HFFc6 (cell line): Measurements from ENCODE around the gene TUBB2A. TPM values are rescaled to one million over a fixed set of nuclear protein-coding genes. Genes with fewer than 3 reads are reported as not detected.

Experiments used
- DNase-seq: peaks from one replicate; pipeline ENCODE4 v3.0.0-alpha.2; 2018
- H3K27ac Mint-ChIP-seq: 2 replicates; pipeline ENCODE4 v1.8.0; 2020; ENCODE audit warnings: mild to moderate bottlenecking, mixed read lengths
- H3K27me3 Mint-ChIP-seq: 2 replicates; pipeline ENCODE4 v1.8.0; 2021; ENCODE audit warnings: mild to moderate bottlenecking, moderate library complexity, mixed read lengths; ENCODE audit not compliant: insufficient read depth
- H3K36me3 Mint-ChIP-seq: 2 replicates; pipeline ENCODE4 v1.8.0; 2021; ENCODE audit warnings: low read depth, mixed read lengths
- H3K4me1 Mint-ChIP-seq: 2 replicates; pipeline ENCODE4 v1.8.0; 2020; ENCODE audit warnings: low read depth, mixed read lengths
- H3K4me3 Mint-ChIP-seq: 2 replicates; pipeline ENCODE4 v1.8.0; 2020; ENCODE audit warnings: mild to moderate bottlenecking, moderate library complexity, mixed read lengths
- H3K9me3 Mint-ChIP-seq: 2 replicates; pipeline ENCODE4 v1.8.0; 2020; ENCODE audit warnings: mild to moderate bottlenecking, mixed read lengths
- total RNA-seq, 6 experiments: library from RNA; stranded (reverse); fragmentation: NEBNext Ultra II Directional; extraction: Animal tissue kit (Norgen Biotek cat#: 25700); gene quantifications; 2 replicates in 1 of 6; 3 replicates in 5 of 6; pipeline ENCODE4 v1.2.3, GENCODE V29; 2021
- TF ChIP-seq, protein P1 (sequence below): fragments of 200-600 bp; sonication (generic); IDR thresholded peaks from 2 replicates; pipeline ENCODE4 v1.5.0; 2021; ENCODE audit warnings: antibody characterized with exemption, mild to moderate bottlenecking

TUBB2A gene
- total RNA-seq, 6 experiments from 2014 or later = 114 to 152 (median 120) TPM

DNA sequence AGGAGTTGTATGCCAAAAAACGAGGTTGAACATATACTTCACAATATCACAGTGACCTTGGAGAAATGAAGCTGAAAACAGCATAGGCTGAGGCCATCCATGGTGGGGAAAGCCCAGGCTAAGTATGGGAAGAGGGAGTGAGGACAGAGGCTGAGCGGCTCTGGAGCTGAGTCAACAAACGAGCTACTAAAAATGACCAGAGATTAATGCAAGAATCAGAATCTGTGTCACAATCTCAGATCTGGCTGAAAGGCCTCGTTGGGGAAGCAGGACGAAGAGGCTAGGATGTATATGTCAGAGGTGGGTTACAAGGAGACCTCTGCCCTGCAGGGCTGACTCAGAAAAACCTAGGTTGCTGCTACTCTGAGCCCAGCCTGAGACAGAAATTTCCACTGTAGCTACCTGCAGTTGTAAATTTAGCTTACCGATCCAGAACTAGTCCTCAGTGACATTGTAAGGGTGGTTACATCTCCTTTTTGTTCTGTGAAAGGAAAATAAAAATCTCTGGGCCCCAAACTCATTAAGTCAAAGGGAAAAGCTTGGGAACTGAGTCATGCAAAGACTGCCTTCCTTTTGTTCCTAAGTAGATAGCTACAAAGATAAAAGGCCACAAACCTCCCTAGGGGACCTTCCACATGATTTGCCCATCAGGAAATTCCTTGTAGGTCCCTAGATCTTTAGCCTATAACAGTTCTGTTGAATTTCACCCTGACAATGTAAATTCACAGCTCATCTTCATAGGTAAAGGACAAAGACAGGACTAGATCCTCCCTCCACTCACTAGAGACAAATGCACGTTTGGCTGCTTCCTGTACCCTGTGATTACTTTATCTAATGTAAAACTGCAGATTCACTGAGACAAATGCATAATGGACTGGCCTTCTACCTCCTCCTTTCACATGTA is 8.5 kb upstream of the TUBB2A start:
- H3K4me1 Mint-ChIP-seq = peaks cover 54% of the 10 kb centered on the region
- peak; percentile 58 for DNase-seq
- H3K36me3 Mint-ChIP-seq = no peaks in the 10 kb centered on the region; the same call in 1 of the 2 replicates
- H3K9me3 Mint-ChIP-seq = no peaks in the 10 kb centered on the region
- peak overlapping the region; percentile 67 for H3K4me3 Mint-ChIP-seq
- H3K27me3 Mint-ChIP-seq = peaks cover 3% of the 10 kb centered on the region; the same call in 1 of the 2 replicates
- TF ChIP-seq, protein P1, sequence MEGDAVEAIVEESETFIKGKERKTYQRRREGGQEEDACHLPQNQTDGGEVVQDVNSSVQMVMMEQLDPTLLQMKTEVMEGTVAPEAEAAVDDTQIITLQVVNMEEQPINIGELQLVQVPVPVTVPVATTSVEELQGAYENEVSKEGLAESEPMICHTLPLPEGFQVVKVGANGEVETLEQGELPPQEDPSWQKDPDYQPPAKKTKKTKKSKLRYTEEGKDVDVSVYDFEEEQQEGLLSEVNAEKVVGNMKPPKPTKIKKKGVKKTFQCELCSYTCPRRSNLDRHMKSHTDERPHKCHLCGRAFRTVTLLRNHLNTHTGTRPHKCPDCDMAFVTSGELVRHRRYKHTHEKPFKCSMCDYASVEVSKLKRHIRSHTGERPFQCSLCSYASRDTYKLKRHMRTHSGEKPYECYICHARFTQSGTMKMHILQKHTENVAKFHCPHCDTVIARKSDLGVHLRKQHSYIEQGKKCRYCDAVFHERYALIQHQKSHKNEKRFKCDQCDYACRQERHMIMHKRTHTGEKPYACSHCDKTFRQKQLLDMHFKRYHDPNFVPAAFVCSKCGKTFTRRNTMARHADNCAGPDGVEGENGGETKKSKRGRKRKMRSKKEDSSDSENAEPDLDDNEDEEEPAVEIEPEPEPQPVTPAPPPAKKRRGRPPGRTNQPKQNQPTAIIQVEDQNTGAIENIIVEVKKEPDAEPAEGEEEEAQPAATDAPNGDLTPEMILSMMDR = no peak
- peak overlapping the region; percentile 92 for H3K27ac Mint-ChIP-seq

DNA sequence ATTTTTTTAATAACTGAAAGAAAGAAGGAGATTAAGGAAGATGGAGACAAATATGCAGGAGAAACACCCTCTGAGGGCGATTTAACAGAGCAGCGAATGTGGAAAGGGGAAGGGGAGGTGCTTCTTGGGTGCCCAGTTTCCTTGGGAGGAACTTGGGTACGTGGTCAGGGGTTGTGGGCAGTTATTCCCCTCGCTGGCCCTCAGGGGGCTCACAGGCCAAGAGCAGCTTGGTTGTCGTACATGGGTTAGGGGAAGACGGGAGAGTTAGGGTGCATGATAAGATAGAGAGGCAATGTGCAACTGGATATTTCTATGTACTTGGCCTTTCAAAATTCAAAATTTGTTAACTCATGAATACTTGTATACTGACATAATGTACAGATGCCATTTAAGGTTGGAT is 7.0 kb upstream of the TUBB2A start:
- no peaks in the 10 kb centered on the region; the same call in 1 of the 2 replicates for H3K36me3 Mint-ChIP-seq
- no peaks in the 10 kb centered on the region for H3K9me3 Mint-ChIP-seq
- peaks cover 54% of the 10 kb centered on the region for H3K4me1 Mint-ChIP-seq

DNA sequence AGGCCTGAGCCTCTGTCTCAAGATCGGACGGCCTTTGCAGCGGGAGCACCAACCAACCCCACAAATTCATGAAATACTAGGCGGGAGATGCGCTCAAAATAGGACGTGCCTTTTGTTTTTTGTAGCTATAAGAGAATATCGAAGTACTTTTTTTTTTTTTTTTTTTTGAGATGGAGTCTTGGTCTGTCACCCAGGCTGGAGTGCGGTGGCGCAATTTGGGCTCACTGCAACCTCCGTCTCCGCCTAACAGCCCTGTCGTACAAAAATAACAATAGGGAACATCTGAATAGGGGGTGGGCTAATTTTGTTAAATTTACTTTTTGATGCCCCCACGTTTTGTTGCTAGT is 5.9 kb upstream of the TUBB2A start:
- Mint-ChIP-seq H3K27me3 (peaks cover 3% of the 10 kb centered on the region; the same call in 1 of the 2 replicates), H3K4me1 (peaks cover 58% of the 10 kb centered on the region), H3K9me3 (no peaks in the 10 kb centered on the region), H3K4me3 (peak overlapping the region; percentile 85), H3K27ac (peak overlapping the region; percentile 70), H3K36me3 (no peaks in the 10 kb centered on the region; the same call in 1 of the 2 replicates)
- TF ChIP-seq, protein P1 = no peak
- no peak for DNase-seq

More for the DNA sequence above, 7.0 kb upstream of the TUBB2A start:
- TF ChIP-seq, protein P1 = no peak
- Mint-ChIP-seq H3K27ac (no peak overlapping the region; the same call in 1 of the 2 replicates), H3K27me3 (peaks cover 3% of the 10 kb centered on the region; the same call in 1 of the 2 replicates), H3K4me3 (no peak overlapping the region)
- no peak for DNase-seq

DNA sequence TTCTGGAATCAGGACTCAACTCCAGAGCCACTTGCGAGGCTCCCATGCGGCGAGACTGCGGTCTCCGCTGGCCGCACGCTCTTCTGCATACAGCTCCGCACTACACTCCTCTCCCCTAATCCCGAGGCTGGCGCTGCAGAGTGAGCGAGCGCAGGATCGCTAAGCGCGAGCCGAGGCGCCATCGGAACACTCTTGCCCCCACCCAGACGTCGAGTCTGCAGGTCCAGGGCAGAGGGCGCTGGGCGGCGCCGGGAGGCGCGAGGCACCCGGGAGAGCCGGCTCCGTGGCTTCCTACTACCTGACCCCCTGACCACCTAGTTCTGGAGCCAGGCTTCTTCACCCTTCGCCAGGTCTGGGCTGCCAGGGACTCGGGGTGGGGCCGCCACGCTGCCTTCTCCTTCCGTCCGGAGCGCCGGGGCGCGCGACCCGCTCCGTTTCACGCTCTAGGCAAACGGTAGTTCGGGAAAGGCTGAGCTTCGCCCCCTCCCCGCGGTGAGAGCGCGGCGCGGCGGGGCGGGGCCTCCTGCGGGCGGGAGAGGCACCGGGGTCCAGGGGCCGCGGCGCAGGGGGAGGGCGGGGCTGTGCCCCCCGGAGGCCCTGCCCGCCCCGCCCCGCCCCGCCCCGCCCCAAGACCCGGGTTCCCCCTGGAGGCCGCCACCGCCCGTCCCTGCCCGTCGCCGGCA is 5.4 kb upstream of the TUBB2A start:
- peak overlapping the region; percentile 86 for H3K27ac Mint-ChIP-seq
- H3K4me1 Mint-ChIP-seq = peaks cover 60% of the 10 kb centered on the region
- TF ChIP-seq, protein P1 = 0 out of 2 replicates have a peak, but pooled peaks have one; percentile 6
- H3K36me3 Mint-ChIP-seq = no peaks in the 10 kb centered on the region; the same call in 1 of the 2 replicates
- DNase-seq = peak; percentile 71
- H3K4me3 Mint-ChIP-seq = peak overlapping the region; percentile 85
- no peaks in the 10 kb centered on the region for H3K9me3 Mint-ChIP-seq
- peaks cover 3% of the 10 kb centered on the region; the same call in 1 of the 2 replicates for H3K27me3 Mint-ChIP-seq

DNA sequence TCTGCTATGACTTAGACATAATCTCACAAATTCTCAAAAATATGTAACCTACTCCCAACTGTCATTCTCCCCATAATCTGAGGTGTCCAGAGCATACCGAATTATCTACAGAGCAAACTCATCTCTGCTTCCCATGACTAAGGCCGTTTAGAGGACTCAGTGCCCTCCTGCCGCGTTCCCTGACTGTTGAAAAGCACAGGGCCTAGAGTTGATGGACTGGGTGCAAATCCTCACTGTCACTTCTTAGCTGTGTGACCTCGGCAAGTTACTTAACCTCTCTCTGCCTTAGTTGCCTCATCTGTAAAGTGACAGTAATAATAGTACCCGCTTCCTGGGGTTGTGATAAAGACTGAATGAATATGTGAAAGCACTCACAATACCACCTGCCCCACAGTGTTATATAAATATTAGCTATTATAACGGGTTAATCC is 4.7 kb upstream of the TUBB2A start:
- peak overlapping the region; percentile 85 for H3K4me3 Mint-ChIP-seq
- DNase-seq = no peak

More for the DNA sequence above, 4.7 kb upstream of the TUBB2A start:
- H3K36me3 Mint-ChIP-seq = no peaks in the 10 kb centered on the region; the same call in 1 of the 2 replicates
- TF ChIP-seq, protein P1 = no peak
- H3K27ac Mint-ChIP-seq = peak overlapping the region; percentile 86
- peaks cover 3% of the 10 kb centered on the region; the same call in 1 of the 2 replicates for H3K27me3 Mint-ChIP-seq
- peaks cover 55% of the 10 kb centered on the region for H3K4me1 Mint-ChIP-seq
- no peaks in the 10 kb centered on the region for H3K9me3 Mint-ChIP-seq
